DMS114 treated with DMSO at 0.1 percent for 48 hours (cell line): Measurements from ENCODE around the gene POLE3.
"Not testable (repeated sequence)": the region's sequence is repeated elsewhere in the genome, so short reads cannot be mapped to it uniquely, and the experiment has no call there.

Experiments
- DNase-seq: peaks from one replicate; lab custom pipeline; 2025; ENCODE audit not compliant: unreplicated experiment; lab: John Stamatoyannopoulos, UW

Gene POLE3, protein sequence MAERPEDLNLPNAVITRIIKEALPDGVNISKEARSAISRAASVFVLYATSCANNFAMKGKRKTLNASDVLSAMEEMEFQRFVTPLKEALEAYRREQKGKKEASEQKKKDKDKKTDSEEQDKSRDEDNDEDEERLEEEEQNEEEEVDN

DNA sequence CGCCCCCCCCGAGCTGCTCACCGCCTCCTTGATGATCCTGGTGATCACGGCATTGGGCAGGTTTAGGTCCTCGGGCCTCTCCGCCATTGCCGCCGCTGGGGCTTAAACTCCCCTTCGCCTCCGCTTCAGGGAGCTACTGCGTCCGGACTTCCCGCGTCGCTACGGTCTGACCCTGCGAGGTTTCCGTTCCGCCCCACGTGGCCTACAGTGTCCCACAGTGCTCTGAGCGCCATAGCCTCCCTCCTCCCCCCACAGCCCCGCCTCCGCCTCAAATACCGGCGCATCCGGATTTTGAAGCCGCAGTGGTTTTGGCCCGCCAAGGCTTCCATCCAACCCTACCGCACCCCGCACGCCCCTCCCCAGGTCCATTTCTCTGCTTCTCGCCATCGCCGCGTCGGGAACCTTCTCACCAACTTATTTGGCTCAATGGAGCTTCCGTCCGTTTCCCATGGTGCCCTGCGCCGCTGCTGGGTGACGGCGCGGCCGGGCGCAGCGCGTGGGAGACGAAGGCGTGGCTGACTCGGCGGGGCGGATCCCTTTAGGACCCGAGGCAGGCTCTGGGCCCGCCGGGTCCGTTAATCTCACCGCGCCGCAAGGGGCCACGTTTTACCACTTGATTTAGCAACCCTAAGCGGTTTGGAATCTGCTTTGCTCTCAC lies at the start of gene POLE3, which contains the start of gene C9orf43:
TSS of gene POLE3 (minus strand) at position 469 of the 658 bp plus-strand sequence. CDS start at position 87, 382 bp downstream.
TSS of gene C9orf43 (plus strand) at position 541 of the 658 bp plus-strand sequence. CDS start 2,747 bp downstream, outside the sequence.
- DNase-seq = peak; percentile 90

DNA sequence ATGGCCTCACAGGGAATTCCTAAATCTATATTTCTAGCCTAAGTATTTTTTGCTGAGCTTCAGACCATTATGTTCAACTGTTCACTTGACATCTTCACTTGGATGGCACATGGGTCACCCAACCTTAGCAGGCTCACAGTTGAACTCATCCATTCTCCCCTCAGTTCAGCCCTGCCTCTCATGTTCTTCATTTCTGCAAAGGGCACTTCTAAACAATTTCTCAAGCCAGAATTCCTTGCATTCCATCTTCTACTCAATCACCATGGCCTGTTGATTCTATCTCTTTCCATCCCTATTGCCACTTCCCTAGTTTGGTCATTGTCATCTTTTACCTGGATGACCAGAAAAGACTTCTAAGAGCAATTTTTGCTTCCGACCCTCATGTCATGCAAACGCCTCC lies 45.8 kb upstream of the POLE3 start:
- DNase-seq = no peak

DNA sequence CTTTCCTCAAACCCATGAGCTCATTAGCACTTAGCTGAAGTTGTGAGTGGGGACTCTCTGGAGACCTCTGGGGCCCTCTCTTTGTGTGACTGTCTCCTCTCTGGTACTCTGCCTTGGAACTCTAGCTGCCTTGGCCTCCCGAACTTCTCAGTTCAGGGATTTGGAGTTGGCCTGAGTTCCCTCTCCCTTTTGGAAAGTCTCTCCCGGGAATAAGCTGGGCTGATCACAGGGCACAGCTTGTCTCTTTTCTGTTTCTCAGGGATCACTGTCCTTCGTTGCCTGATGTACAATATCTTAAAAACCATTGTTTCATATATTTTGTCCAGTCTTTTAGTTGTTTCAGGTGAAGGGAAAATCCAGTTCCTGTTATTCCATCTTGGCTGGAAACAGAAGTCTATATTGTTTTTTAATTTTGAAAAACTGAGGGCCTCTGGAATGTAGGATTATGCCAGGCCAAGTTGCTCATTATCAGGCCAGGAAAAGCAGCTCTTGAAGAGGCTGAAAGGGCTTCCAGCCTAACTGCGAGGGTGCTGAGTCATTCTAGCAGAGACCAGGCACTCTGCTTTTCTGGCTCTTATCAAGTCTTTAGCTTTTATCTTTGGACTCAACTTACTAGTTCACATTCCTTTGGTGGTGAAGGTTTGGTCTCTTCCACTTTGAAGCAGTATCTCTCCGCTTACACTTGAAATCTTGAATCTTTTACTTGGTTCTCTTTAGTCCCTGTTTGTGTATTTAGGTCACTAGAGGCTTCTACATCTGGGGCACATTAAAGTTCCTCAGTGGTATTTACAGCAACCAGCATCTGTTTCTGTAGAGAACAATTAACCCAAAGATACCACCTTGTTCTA lies 44.7 kb upstream of the POLE3 start:
- DNase-seq = no peak

DNA sequence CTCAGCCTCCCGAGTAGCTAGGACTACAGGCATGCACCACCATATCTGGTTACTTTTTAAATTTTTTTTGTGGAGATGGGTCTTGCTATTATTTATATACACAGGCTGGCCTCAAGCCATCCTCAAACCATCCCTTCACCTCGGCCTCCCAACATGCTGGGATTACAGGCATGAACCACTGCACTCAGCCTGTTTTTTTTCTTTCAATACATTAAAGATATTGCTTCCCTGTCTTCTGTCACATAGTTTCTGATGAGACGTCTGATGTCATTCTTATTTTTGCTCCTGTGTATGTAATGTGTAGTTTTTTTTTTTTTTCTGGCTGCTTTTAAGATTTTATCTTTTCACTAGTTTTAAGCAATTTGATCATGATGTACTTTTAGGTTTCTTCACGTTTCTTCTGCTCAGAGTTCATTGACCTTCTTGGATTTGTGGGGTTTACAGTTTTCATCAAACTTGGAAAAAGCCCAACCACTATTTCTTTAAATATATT lies 41.7 kb upstream of the POLE3 start:
- DNase-seq = no peak

DNA sequence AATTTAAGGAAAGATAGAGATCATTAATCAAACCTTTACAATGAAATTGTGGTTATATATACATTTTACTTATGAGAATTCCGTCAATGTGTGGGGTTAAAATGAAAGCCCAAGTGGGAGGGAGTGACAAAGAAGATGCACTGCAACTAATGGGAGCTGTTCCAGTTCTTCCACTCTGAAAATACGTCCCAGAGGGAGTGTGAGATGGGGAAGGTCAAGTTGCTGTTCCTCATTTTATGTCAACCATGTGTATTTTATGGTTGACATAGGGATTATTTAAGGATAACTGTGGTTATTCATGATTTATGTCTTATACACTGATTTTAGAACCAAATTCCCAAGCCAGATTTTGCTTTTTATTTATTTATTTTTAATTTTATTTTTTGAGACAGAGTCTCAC lies 38.9 kb upstream of the POLE3 start:
- DNase-seq = no peak

DNA sequence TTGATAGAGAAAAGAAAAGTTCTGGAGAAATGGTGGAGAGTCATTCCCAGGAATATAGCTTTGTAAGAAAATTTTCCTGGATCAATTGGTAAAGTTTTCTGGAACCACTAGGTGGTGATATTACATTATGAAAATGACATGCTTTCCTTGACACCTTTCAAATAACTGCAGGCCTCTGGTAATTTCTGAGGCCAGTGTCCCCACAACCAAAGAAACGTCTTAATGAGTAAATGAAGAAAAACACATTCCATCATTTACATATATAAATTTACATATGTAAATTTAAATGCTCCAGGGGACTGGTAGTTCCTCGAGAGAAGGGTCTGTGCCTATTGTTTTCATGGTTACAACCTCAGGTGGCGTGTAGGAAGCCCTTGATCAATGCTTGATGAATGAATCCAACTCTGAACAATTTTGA lies 35.9 kb upstream of the POLE3 start:
- DNase-seq = peak; percentile 31

DNA sequence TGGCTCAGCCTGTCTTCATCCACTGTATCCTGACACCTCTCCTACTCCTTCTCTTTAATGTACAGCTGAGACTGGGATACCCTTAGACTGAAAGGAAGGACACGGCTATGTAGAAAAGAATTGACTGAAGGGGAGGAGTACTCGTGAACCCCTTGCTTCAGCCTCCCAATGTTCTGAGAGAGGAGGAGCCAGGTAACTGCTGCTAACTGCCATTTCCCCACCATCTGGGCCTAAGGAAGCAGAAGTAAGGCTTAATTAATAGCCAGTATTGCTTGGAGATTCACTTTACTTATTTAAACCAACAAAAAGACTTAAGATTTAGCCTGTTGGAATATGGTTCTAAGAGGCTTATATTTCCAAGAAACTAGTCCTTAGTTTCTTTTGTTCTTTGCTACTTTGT lies 34.3 kb upstream of the POLE3 start:
- DNase-seq = no peak

DNA sequence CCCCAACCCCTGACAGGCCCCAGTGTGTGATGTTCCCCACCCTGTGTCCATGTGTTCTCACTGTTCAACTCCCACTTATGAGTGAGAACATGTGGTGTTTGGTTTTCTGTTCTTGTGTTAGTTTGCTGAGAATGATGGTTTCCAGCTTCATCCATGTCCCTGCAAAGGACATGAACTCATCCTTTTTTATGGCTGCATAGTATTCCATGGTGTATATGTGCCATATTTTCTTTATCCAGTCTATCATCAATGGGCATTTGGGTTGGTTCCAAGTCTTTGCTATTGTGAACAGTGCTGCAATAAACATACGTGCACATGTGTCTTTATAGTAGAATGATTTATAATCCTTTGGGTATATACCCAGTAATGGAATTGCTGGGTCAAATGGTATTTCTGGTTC lies 27.2 kb upstream of the POLE3 start:
- not testable (repeated sequence) for DNase-seq

DNA sequence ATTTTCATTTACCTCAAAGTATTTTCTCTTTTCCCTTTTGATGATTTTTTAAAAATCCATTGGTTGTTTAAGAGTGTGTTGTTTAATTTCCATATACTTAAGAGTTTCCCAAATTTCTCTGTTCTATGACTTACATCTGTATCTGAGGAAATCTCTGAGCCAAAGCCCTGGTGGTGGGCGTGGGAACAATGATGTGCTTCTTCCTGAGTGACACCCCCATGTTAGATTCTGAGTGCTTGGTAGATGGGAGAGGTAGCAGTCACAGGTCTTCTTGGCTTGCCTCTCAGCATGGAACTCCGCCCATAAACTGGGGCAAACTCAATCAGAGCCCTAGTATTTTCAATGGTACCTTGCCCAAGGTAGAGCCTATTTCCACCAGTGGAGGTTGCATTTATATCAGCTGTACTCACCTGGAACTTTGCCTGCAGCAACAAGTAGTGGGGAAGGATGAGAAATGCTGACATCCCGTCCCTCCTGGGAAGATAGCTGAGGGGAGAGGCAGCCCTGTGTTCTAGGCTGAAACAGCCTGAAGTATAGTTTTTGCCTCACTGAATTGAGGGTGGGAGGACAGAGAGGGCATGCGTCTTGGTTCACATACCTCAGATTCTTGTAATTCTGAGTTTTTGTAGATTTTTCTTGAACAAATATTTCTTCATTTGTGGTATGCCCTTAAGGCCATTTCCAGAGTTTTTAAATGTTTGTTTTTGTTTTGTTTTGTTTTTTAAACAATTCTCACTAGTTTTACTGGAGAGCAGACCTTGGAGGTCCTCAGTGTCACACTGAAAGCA lies 26.4 kb upstream of the POLE3 start:
- no peak for DNase-seq

DNA sequence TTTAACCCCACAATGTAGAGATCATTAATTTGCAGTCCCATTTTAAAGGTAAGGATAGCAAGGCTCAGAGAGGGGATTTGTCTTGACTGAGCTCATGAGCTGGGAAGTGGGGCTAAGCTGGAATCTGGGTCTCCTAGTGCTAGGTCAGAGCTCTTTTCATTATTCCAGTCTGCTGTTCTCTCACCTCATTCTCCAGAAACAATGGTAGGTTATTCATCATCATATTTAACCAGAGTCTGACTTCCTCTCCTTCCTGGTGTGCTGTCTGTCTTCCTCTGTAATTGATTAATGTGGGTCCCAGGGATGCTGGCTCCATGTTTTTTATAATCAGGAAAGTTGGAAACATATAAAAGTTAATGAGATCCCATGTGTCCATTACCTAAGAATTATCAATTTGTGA lies 20.7 kb upstream of the POLE3 start:
- no peak for DNase-seq

DNA sequence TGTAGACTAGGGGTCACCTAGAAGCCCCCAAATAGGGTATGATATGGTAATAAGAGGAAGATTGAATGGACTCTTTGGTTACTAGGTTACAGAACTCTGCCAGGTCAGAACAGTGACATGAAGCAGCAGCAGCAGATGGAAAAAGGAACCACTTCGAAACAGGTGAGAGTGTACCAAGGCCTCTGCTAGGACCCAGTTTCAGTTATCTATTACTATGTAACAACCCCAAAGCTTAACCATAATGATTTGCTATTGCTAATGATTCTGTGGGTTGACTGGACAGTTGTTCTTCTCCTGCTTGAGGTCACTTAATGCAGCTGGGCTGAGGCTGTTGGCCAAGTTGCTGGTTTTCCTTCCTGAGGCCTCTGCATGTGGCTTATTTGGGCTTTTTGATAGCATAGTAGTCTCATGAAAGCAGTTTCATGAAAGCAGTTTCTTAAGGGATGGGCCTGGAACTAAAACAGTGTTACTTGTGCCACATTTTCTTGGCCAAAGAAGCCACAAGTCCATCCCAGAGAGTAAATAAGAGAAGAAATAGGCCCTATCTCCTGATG lies 17.7 kb upstream of the POLE3 start:
- DNase-seq = no peak

DNA sequence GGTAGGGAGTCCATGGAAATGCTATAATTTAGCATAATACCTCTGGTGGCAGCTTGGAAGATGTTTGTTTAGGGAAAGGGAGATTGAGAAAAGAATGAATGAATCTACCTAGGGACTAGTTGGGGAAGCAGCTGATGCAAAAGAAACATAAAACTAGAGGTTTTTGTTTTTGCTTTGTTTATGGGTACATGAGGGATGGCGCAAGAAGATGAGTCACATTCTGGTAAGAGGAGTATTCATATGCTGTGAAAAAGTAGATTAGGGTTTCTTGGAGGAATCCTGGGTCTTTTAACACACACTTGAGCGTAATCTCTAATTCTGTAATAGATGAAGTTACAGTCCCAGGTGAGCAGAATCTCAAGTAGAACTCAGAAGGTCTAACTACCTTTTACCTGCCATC lies 17.2 kb upstream of the POLE3 start:
- DNase-seq = no peak

DNA sequence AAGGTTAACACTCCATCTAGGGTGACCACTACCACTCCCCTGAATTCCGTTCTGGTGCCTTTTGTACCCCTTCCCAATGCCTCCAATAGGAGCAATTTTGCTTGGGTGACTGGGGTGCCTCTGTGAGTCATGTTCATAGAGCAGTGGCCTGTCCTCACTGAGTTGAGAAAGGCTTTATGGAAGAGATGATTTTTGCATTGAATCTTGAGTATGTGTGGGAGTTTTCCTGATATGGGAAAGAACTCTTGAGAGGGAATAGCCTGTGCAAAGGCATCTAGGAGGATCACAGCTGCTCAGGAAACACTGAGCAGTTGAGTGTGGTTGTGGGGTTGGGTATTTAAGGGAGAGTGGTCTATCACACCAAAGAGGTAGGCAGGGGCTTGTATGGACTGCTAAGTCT lies 16.2 kb upstream of the POLE3 start:
- no peak for DNase-seq

DNA sequence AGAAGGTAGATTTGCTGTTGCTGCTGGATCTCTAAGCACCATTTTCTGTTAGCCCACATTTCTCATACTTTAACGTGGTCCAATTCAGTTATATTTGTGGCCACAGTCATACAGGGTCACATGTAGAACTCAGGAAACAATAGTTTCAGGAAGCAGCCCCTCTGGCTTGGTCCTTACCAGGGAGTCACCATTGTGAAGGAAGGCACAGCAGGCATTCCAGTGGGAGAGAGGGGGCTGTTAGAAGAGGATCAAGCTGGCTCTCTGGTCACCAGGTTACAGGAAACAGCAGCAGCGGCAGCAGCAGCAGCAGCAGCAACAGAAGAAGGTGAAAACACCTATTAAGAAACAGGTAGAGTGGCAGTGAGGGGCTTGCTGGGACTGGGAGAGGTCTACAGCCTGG lies 14.6 kb upstream of the POLE3 start:
- no peak for DNase-seq

DNA sequence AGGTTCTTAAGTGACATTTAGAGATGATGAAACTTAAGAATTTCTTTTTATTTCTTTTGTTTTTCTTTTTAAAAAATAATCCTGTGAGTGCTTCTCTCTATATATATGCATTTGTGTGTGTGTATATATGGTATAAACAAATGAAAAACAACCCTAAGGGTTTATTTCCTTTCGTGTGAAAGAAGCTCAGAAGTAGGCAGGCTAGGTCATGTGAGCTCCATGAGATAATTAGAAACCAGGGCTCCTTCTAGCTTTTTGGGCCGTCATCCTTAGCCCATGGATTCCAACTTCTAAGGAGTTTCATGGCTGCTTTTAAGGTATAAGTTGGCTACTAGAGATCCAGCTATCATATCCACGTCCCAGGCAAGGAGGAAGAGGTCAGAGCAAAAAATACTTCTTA lies 11.3 kb upstream of the POLE3 start:
- DNase-seq = no peak

DNA sequence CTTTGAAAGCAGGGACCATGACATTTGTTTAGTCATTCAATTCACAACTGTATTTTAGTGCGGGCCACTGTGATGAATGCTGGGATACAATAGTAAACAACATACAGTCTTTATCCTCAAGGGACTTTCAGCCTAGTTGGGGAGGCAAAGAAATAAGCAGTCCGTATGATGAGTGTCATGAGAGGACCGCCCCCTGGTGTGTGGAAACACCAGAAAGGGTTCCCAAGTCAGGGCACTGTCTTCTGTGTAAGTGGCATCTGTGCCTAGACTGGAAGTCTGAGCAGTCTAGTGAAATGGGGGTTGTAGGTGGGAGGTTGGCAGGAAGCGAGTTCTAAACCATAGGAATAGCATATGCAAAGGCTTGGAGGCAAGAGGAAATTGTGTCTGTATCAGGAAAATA lies 6.9 kb upstream of the POLE3 start:
- DNase-seq = no peak

DNA sequence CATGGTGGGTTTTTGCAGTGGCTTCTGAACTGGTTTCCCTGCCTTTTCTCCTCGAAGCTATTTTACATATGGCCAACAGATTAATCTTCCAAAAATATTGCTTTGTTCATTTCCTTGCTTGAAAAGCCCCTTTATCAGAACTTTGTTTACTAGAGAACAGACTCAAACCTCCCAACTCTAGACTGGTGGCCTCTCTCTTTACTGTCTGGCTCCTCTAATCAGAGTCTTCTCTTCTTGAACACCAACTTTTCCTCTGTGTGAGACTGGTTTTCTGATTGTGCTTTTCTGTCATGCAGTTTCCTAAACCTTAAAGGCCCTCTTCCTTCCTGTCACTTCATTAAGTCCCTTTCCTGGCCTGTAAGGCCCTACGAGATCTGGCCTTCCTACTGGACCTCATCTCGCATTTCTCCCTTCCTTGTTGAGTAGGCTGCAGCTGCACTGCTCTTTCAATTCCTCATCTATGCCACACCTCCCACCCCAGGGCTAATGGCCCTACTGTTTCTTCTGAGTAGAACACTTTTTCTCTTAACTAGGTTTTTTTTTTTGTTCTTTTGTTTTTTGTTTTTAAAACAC lies 5.8 kb upstream of the POLE3 start:
- DNase-seq = no peak

DNA sequence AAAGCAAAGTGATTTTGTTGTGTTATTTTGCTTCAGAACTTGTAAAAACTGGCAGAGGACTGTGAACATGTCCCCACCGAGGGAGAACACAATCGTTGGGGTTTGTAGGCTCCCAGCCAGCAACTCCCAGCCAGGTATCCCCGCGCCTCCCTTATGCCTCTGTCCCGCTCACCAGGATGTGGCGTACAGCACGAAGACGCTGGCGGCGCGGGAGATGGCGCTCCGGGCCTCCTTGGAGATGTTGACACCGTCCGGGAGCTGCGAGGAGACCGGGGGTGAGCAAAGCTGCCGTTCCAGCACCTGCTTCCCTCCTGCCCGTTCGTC lies 630 bp downstream of the POLE3 start:
- DNase-seq = no peak

DNA sequence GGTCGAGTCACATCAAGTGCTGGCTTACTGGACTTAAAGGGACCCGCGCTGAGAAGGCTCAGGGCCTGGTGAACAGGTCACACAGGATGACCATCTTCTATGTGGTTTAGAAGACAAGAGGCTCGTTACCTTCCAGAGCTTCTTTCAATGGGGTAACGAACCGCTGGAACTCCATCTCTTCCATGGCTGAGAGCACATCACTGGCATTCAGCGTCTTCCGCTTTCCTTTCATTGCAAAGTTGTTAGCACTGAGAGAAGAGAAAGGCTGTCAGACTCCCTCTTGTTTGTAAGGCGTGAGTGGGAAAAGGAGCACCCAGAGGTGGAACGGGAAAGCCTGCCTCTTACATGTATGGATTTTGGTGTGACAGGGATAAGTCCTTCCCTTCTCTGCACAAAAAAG lies 994 bp downstream of the POLE3 start:
- no peak for DNase-seq

DNA sequence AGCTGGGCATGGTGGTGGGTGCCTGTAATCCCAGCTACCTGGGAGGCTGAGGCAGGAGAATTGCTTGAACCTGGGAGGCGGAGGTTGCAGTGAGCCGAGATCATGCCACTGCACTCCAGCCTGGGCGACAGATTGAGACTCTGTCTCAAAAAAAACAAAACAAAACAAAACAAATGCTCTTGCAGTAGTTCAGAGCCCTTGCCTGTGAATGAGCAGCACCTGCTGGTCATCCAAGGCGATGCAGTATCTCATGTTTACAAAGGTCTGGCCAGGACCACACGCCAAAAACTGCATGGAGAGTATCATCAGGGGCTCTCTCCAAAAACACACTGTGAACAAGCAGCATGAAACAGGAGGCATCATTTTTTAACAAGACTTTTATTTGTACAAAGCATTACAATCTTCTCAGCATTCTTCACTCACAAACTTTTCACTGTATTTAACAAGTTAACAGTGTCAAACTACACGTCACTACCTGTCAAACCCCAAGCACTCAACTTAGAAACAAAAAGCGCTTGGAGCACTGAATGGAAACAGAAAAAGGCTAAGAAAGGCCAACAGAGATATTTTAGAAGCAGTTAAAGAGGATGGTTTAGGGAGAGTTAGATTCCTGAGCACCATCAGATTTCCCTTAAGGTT lies 3.5 kb downstream of the POLE3 start:
- peak; percentile 51 for DNase-seq
